HG02763 (cell line): Measurements from ENCODE around the gene SPDYE3.
"Not testable (repeated sequence)": the region's sequence is repeated elsewhere in the genome, so short reads cannot be mapped to it uniquely, and the experiment has no call there.

Experiments
- ATAC-seq: cut with Tn5 transposase; IDR thresholded peaks from one replicate; pipeline ENCODE4 v1.9.1; 2021; ENCODE audit warnings: mild to moderate bottlenecking, moderate library complexity; ENCODE audit not compliant: unreplicated experiment

Gene SPDYE3, protein sequence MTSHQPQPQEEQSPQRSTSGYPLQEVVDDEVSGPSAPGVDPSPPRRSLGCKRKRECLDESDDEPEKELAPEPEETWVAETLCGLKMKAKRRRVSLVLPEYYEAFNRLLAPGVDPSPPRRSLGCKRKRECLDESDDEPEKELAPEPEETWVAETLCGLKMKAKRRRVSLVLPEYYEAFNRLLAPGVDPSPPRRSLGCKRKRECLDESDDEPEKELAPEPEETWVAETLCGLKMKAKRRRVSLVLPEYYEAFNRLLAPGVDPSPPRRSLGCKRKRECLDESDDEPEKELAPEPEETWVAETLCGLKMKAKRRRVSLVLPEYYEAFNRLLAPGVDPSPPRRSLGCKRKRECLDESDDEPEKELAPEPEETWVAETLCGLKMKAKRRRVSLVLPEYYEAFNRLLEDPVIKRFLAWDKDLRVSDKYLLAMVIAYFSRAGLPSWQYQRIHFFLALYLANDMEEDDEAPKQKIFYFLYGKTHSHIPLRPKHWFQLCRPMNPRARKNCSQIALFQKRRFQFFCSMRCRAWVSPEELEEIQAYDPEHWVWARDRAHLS

DNA sequence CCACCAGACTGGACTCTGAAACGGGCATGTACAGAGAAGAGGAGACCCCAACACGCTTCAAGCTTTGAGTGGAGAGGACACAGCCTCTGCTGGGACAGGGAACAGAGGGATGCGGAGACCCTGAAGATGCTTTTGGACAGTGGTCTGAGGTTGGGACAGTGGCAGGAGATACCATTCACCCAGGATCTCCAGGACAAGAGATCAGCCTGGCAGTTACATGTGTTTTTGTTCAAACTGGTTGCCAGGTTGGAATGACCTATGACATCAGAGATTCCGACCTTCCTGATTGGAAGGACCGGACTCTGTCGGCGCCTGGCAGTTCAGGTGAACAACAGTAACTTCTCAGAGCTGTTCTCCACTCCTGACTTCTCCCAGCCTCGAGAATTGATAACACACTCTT, at the start of gene SPDYE3:
Gene SPDYE3, plus strand, starts transcription at position 301 of the 400 bp plus-strand sequence. CDS start 184 bp downstream, outside the sequence.
- not testable (repeated sequence) for ATAC-seq

DNA sequence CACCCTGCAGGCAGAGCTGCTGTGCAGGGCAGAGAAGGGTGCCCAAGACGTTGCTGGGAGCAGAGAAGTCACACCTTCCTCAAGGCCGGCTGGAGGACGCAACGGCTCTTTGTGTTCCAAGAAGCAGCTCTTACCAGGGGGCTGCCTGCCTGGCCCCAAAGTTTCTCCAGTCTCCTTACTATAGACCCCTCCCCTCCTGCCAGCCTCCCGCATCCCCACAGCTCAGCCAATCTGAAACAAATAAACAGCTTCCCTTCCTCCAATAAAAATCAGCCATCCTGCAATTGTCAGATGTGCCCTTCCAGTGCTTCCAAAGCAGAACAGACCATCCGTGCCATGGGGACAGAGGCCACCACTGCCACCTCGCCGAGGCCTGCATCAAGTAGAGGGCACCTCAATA, 47.5 kb upstream of the SPDYE3 start:
- not testable (repeated sequence) for ATAC-seq

DNA sequence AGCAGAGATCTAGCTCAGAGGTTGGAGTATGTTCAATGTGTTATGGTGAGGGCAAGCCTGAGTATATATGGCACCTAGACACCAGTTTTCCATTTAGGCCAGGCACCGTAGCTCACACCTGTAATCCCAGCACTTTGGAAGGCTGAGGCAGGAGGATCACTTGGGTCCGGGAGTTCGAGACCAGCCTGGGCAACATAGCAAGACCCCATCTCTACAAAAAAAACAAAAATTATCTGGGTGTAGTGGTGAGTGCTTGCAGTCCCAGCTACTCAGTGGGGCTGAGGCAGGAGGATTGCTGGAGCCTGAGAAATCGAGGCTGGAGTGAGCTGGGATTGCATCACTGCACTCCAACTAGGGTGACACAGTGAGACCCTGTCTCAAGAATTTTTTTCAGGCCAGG, 44.6 kb upstream of the SPDYE3 start:
- not testable (repeated sequence) for ATAC-seq

DNA sequence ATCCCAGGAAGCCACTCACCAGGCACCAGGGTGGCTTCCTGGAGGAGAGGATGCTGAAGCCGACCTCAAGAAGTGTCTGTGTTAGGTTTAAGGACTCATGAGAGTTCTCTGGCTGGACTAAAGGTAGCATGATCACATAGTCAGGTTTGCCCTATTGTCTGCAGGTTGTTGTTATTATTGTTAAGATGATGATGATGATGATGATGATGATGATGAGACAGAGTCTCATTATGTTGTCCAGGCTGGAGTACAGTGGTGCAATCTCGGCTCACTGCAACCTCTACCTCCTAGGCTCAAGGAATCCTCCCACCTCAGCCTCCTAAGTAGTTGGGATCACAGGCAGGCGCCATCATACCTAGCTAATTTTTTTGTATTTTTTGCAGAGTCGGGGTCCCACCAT, 43.3 kb upstream of the SPDYE3 start:
- ATAC-seq = not testable (repeated sequence)

DNA sequence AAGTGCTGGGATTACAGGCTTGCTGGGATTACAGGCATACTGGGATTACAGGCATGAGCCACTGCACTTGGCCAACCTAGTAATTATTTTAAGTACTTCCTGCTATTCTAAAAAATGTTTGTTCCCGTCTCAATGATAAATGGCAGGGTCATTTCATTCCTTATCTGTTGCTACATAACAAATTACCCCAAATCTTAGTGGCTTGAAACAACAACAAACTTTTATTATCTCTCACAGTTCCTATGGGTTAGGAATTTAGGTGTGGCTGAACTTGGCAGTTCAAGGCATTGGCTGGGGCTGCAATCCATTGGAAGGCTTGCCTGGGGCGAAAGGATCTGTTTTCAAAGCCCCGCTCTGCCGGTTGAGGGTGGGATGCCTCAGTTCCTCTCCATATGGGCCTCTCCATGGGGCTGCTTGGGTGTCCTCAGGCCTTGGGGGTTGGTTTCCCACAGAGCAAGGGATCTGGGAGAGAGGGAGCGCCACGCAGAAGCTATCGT, 42.8 kb upstream of the SPDYE3 start:
- not testable (repeated sequence) for ATAC-seq

DNA sequence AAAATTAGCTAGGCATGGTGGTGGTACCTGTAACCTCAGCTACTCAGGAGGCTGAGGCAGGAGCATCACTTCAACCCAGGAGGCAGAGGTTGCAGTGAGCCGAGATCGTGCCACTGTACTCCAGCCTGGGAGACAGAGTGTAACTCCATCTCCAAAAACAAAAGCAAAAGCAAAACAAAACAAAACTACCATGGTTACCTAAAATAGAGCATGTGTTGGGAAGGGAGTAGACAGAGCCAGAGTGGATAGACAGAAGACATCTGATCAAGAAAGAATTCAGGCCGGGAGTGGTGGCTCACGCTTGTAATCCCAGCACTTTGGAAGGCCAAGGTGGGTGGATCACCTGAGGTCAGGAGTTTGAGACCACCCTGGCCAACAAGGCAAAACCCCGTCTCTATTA, 41.7 kb upstream of the SPDYE3 start:
- not testable (repeated sequence) for ATAC-seq

DNA sequence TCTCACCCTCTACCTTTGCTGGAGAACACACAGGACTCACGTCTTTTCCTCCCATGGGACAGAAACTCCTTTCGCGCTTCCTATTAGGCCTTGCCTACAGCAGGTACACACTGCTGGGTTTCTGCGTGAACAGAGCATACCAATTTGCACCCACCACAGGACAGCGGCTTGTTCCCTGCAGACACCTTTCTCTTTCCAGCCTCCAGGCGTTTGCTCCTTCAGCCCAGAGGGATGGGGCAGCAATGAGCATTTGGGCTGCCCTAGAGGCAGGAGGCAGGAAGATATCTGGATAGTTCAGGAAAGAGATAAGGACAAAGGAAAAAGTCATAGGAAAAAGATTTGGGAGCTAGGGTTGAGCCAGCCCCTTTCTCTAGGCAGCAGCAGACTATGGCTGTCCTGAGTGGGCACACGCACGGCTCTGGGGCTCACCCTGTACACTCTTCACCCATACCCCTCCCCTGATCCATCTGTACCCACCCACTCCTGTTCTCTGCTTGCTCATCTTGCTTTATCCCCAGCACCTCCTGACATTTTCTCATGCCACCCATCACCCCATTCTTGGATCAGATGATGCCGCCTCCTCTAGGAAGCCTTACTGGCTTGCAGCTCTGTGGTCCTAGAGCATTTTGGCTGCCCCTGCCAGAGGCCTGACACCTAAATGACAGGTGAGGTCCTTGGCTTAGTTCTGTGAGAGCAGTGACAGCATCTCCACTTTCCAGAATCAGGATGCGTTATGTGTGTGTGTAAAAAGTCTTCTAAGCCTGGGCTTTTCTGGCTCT, 40.7 kb upstream of the SPDYE3 start:
- ATAC-seq = no peak

DNA sequence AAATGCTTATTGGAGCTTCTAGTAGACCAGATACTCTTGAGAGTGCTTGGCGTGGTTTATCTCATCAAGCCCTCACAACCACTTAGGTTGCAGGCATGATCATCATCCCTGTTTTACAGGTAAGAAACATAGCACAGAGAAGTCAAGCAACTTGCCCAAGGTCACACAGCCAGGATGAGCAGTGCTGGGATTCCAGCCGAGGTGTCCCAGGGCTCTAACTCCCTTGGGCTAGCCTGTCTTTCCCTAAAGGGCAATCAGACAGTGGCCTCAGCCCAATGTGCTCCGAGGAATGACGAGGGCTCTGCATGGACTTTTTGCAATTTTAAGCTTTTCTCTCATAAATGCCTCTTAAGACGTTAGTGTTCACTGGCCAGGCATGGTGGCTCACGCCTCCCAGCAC, 39.9 kb upstream of the SPDYE3 start:
- no peak for ATAC-seq

DNA sequence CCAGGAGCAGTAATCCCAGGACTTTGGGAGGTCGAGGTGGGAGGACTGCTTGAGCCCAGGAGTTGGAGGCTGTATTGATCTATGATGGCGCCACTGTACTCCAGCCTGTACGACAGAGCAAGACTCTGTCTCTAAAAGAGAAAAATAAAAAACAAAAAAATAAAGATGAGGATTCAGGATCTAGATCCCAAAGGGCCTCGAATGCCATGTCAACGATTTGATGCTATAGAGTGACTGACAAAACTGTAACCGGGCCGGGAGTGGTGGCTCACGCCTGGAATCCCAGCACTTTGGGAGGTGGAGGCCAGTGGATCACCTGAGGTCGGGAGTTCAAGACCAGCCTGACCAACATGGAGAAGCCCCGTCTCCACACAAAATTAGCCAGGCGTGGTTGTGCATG, 38.6 kb upstream of the SPDYE3 start:
- not testable (repeated sequence) for ATAC-seq

DNA sequence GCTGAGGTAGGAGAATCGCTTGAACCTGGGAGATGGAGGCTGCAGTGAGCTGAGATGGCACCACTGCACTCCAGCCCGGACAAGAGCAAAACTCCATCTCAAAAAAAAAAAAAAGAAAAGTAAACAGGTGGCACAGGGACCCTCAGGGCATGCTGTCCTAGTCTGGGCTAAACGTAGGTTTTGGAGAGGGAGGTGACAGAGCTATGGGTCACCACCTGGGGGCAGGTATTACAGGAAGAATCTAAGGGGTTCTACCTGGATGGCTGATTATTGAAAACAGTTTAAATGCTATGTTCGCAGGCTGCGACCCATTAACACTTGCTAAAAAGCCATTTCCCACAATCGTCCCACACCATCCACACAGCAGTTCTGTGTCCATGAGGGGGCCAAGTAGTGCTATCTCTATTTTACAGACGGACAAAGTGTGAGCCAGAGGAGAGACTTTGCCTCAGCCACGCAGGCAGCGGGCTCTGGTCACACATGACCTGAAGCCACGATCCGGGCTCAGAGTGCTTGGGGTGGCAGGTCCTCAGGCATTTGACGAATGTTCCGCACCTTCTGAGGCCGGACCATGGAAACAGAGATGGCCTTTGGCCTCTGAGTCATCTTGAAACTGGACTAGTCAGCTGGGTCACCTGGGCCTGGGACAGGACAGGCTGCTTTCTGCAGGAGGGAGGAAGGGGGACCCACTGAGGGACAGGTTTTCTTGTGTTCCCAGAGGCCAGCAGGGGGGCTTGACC, 38.0 kb upstream of the SPDYE3 start:
- ATAC-seq = not testable (repeated sequence)

DNA sequence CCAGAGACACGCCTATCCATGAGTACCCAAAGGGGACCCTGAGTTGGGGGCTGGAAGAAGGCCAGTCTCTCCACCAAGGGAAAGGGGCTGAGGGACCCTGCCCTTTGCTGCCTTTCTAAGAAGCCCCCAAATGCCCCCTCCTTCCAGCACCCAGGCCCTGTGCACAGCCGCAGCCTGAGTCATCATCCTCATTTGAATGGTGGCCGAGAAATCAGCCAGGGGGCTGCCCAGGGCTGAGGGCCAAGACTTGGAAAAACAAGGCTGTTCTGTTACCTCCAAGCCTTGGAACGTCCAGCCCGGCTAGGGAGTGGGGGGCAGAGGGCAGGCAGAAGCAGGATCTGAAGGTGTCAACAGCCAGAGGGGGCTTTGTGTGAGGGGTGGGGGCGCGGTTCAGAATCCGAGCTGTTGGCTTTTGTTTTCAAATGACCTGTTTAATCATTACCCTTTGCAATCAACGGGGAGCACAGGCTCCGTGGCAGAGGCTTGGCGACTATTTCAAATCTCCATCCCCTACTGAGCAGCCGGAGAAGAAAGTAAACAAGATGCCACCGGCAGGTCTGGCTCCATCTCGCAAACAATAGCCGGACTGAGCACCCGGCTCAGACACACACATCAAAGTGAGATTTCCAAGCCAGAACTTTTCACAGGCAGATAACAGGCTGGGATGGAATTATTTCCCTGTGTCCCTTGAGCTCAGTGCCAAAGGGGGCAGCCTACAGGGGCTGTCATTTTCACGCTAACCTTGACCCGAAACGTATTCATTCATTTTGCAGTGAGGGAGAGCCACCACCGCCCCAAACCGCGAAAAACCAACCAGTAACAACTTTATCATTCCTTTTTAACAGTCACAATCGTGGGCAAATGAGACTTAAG, 37.2 kb upstream of the SPDYE3 start:
- not testable (repeated sequence) for ATAC-seq

DNA sequence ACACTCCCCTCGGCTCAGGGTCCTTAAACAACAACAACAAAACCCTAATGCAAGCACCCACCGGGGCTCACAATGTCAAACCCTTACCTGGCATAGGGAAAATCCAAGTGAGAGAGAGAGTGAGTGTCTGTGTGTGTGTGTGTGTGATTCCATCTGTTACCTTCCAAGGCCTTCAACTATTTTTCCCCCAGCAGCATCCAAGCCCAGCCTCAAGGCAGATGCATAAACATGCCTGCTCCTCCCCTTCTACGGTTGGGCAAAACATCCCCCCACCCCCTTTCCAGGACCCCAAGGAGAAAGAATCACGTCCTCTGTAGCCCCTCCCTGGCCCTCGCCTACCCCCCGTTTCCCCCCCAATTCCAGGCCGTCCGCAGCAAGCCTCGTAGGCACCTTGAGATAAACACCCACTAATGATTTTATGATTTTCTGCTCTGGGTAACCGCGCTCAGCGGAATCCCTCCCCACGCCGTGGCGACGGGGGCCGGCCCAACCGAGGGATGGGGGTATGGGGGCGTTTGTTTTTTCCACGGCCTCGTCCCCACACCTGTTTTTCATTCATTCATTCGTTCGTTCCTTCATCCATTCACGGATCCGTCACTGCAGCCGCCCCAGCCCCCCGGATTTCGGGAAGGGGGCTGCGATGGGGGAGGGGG, 36.4 kb upstream of the SPDYE3 start:
- ATAC-seq = not testable (repeated sequence)

DNA sequence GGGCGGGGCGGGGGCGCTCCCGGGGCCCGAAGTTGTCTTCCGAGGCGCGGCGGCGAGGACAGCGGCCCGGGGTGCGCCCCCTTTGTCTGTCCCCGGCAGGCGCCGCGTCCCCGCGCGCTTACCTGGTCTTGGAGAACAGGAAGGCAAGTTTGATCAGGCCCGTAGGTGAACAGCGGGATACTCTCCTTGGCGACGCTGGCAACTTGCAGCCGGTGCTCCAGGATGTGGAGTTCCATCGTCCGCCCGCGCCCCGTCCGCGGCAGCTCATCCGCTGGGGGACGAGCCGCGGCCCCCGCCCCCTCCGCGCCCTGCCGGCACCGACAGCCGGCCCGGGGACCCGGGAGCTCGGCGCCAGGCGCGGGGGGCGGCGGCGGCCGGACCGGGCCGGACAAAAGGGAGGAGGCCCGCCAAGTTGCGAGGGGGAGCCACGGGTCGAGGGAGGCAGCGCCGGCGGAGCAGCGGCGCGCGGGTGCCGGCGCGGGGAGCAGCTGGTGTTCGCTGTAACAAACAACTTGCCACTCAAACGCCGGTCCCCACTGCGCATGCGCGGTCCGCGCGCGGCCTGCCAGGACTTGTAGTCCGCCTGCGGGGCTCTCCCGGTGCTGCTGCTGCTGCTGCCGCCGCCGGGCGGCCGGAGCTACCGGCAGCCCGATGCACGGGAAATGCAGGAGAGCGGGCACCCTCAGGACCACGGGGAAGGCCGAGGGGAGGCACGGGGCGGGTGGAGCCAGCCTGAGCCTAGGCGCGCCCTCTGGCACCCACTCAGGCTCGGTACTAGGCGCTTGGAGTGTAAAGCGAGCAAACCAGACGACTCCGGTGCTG, 35.6 kb upstream of the SPDYE3 start:
- ATAC-seq = peak; percentile 91

DNA sequence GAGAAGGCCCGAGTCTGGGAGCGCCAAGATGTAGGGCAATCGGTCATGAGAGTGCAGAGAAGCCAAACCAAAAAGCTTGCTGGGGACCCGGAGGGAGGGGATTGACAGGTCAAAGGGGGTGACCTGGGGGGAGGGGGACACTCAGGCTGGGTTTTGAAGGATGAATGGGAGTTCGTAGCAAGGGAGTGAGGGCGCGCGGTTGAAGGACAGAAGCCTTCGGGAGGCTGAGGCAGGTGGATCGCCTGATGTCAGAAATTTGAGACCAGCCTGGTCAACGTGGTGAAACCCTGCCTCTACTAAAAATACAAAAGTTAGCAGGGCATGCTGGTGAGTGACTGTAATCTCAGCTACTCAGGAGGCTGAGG, 35.0 kb upstream of the SPDYE3 start:
- ATAC-seq = not testable (repeated sequence)

DNA sequence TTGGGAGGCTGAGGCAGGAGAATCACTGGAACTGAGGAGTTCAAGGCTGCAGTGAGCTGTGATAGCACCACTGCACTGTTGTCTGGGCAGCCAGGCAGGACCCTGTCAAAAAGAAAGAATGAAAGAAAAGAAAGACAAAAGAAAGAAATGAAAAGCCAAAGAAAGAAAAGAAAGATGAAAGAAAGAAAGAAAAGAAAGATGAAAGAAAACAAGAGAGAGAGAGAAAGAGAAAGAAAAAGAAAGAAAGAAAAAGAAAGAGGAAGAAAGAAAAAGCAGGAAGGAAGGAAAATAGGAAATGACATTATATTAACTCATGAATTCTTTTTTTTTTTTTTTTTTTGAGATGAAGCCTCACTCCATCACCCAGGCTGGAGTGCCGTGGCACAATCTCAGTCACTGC, 32.4 kb upstream of the SPDYE3 start:
- ATAC-seq = no peak

DNA sequence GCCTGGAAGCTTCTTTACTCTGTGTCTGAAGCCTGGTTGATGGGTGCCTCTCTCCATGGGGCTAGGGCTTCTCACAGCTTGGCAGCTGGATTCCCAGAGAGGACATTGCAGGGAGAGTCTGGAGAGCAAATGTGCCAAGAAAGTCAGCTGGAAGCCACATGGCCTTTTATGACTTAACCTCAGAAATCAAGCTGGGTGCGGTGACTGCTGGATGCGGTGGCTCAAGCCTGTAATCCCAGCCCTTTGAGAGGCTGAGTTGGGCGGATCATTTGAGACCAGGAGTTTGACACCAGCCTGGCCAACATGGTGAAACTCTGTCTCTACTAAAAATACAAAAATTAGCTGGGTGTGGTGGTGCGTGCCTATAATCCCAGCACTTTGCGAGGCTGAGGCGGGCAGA, 31.4 kb upstream of the SPDYE3 start:
- ATAC-seq = not testable (repeated sequence)

DNA sequence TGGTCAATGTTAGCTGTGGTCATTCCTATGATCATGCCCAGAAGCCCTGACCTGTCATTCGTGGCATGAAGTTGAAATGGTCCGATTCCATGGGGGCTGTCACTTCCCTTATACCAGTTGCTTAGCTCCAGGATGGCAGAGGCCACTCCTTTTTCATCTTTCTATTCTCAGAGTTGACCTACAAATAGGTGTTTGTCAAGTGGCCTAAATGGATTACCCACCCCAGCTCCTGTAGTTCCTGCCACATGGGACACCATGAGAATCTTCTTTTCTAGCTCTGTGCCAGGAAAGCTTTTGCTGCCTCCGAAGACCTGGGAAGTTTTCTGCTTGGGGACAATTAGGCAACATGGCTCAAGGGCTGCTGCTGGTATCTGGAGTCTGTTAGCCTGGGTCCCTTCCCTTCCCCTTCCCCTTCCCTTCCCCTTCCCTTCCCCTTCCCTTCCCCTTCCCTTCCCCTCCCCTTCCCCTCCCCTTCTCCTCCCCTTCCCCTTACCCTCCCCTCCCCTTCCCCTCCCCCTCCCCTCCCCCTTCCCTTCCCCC, 25.4 kb upstream of the SPDYE3 start:
- not testable (repeated sequence) for ATAC-seq

DNA sequence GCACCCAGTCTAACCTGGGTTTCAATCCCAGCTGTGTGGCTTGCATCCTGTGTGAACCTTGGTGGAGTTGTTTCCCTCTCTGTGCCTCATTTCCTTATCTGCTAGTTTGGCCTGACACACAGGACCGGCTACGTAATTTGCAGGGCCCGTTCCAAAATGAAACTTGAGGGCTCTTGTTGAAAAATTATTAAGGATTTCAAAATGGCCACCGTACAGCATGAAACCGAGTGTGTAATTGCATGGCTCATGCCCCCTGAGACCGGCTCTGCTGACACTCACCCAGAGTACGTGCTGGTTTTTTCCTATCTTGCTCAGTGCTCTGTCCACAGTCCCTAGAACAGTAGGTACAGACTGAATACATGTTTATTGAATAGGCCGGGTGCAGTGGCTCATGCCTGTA, 24.4 kb upstream of the SPDYE3 start:
- not testable (repeated sequence) for ATAC-seq
